GM21526 (cell line): ENCODE measurements around the gene GINS2.

Source experiments
- ATAC-seq: cut with Tn5 transposase; IDR thresholded peaks from one replicate; pipeline ENCODE4 v1.9.1; 2021; ENCODE audit warnings: moderate library complexity; ENCODE audit not compliant: unreplicated experiment, low FRiP score

The GINS2 gene

GRCh38 chr16:85656351-85657266 is 32.1 kb downstream of the GINS2 start:
- ATAC-seq: no peak

GRCh38 chr16:85655216-85656129 is 33.3 kb downstream of the GINS2 start:
- ATAC-seq: no peak

- ATAC-seq: no peak
These were observed 34.3 kb downstream of the GINS2 start for GRCh38 chr16:85654251-85655095.

GRCh38 chr16:85653290-85653891 is 35.4 kb downstream of the GINS2 start:
- ATAC-seq: no peak

- ATAC-seq: no peak
These were observed 36.1 kb downstream of the GINS2 start for GRCh38 chr16:85652431-85653221.

GRCh38 chr16:85651629-85652430 is 36.9 kb downstream of the GINS2 start:
- ATAC-seq: no peak

GRCh38 chr16:85650844-85651628 is 37.7 kb downstream of the GINS2 start:
- no peak for ATAC-seq

- no peak for ATAC-seq
These were observed 38.5 kb downstream of the GINS2 start for GRCh38 chr16:85650135-85650843.

- no peak for ATAC-seq
These were observed 39.2 kb downstream of the GINS2 start for GRCh38 chr16:85649411-85650134.

GRCh38 chr16:85648805-85649204 is 39.9 kb downstream of the GINS2 start:
- ATAC-seq: no peak

GRCh38 chr16:85648070-85648714 is 40.6 kb downstream of the GINS2 start:
- ATAC-seq: no peak

GRCh38 chr16:85646976-85647375 is 41.8 kb downstream of the GINS2 start:
- no peak for ATAC-seq

GRCh38 chr16:85646358-85646907 is 42.3 kb downstream of the GINS2 start:
- ATAC-seq: no peak

- no peak for ATAC-seq
These were observed 43.6 kb downstream of the GINS2 start for GRCh38 chr16:85645021-85645589.

GRCh38 chr16:85644093-85644712 is 44.6 kb downstream of the GINS2 start:
- no peak for ATAC-seq
